SJSA1 (cell line): ENCODE results near the gene LDHAL6B. TPM values are rescaled to one million over a fixed set of nuclear protein-coding genes. Genes with fewer than 3 reads are reported as not detected.
A peak's percentile ranks its signal among the peaks of the same experiment; 100 is the strongest.
"Not testable (repeated sequence)": the region's sequence is repeated elsewhere in the genome, so short reads cannot be mapped to it uniquely, and the experiment has no call there.

ENCODE experiments used
- DNase-seq, 2 experiments: peaks; one replicate each; pipeline ENCODE4 v3.0.0-alpha.2; 2015 to 2020; ENCODE audit warnings: low spot score in 2 of 2, low read depth in 1 of 2
- H3K27ac ChIP-seq: fragments of 250-450 bp; sonication (Bioruptor Pico); 2 replicates; pipeline ENCODE4 v1.5.1; 2020; ENCODE audit warnings: mild to moderate bottlenecking, moderate library complexity
- H3K27me3 ChIP-seq: fragments of 250-450 bp; sonication (Bioruptor Pico); replicated peaks from 2 replicates; pipeline ENCODE4 v1.5.1; 2020; ENCODE audit warnings: mild to moderate bottlenecking, moderate library complexity
- H3K36me3 ChIP-seq: fragments of 250-450 bp; sonication (Bioruptor Pico); 2 replicates; pipeline ENCODE4 v1.5.1; 2020; ENCODE audit warnings: mild to moderate bottlenecking
- H3K4me1 ChIP-seq: fragments of 250-450 bp; sonication (Bioruptor Pico); replicated peaks from 2 replicates; pipeline ENCODE4 v1.6.1; 2021; ENCODE audit warnings: mild to moderate bottlenecking
- H3K4me3 ChIP-seq: fragments of 250-450 bp; sonication (Bioruptor Pico); 2 replicates; pipeline ENCODE4 v1.5.1; 2020; ENCODE audit warnings: mild to moderate bottlenecking
- H3K9me3 ChIP-seq: fragments of 250-450 bp; sonication (Bioruptor Pico); replicated peaks from 2 replicates; pipeline ENCODE4 v1.5.1; 2020; ENCODE audit warnings: mild to moderate bottlenecking
- total RNA-seq: library from RNA; depleted of rRNA; stranded (reverse); fragments of >200 nt; shearing (Covaris generic); gene quantifications from 2 replicates; pipeline ENCODE4 v1.2.3, GENCODE V29; 2014; rRNA removed

LDHAL6B gene
- total RNA-seq, result not detected in 2 replicates

GRCh38 chr15:59206623-59207183 is at the start of gene LDHAL6B:
Gene LDHAL6B (plus strand): TSS chr15:59206843. CDS start chr15:59206941, 98 bp downstream.
- H3K27ac ChIP-seq, result no peak within 1 kb of the TSS
- no peaks in the 10 kb centered on the region for H3K9me3 ChIP-seq

DNA sequence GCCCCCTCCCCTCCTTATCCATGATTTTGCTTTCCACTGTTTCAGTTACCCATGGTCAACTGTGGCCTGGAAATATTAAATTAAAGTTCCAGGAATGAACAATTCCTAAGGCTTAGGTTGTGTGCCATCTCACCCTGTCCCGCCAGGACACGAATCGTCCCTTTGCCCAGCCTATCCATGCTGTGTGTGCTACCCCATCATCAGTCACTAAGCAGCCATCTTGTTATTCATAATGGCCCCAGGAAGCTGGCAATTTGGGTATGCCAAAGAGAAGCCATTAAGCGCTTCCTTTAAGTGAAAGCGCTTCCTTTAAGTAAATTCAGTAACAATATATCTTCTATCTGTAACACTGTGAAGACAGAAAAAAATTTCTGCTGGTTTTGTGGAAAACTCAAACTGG is 49.2 kb upstream of the LDHAL6B start:
- Histone ChIP-seq H3K36me3 (peaks cover 91% of the 10 kb centered on the region), H3K4me1 (no peaks in the 10 kb centered on the region), H3K27ac (no peak overlapping the region), H3K9me3 (no peaks in the 10 kb centered on the region), H3K27me3 (no peaks in the 10 kb centered on the region), H3K4me3 (no peak overlapping the region)
- no peak for DNase-seq

More at GRCh38 chr15:59206623-59207183, at the start of gene LDHAL6B:
- H3K4me1 ChIP-seq, result no peaks in the 10 kb centered on the region
- no peak for DNase-seq
- no peak within 1 kb of the TSS for H3K4me3 ChIP-seq
- H3K27me3 ChIP-seq, result no peaks in the 10 kb centered on the region
- H3K36me3 ChIP-seq, result peaks cover 80% of the 10 kb centered on the region

DNA sequence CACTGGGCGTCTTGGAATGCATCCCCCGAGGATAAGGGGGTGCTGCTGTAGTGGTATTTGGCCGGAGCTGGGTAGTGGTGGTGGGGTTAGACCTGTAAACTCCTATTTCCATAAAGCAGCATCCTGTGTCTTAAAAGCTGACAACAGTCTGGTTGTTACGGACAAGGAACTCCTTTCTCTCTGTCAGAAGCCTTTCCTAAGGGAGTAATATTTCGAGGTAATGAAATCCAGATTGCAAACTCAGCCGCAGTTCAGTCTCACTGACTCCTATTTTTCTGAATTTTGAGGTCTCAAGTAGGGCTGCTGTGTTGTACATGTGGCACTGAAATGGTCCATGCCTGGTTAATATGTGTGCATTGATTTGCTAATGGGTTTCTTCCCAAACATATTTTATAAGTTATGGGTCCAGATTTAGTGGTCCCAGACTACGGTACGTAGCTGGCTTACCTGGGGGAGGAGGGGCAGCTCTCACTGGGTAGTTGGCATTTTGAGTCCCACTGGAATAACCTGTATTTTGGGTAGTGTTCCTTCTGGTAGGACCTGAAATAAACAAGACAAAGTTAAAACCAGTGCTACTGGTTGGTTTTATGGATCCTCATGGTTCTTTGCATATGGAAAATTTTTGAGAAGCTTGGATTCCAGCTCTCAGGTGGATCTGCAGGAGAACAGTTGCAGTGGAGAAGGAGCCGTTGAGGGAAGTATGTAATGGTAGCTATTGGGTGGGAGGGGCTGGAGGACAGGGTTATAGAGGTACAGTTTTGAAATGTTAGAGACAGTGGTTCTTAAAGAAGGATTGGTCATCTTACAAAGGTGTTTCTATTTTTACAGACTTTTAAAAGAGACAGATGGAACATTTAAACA is 48.6 kb upstream of the LDHAL6B start:
- no peak for DNase-seq
- H3K27me3 ChIP-seq, result no peaks in the 10 kb centered on the region
- H3K9me3 ChIP-seq, result no peaks in the 10 kb centered on the region
- no peaks in the 10 kb centered on the region for H3K4me1 ChIP-seq
- H3K4me3 ChIP-seq, result no peak overlapping the region
- H3K27ac ChIP-seq, result no peak overlapping the region
- H3K36me3 ChIP-seq, result peaks cover 84% of the 10 kb centered on the region

DNA sequence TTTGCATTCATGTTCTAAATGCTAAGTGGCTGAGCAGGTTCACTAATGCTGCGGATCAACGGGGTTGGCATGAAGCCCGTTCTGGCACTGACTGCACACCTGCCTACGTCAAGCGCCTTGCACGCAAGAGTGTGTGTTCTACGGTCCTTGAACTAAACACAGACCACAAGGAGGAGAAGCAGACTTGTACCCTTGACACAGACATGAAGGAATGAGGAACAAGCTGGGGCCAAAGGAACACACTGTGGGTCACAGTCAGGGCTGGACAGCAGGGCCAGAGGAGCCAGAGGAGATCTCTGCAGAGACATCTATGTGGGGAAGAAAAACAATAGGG is 48.0 kb upstream of the LDHAL6B start:
- Histone ChIP-seq H3K27me3 (no peaks in the 10 kb centered on the region), H3K9me3 (no peaks in the 10 kb centered on the region), H3K4me1 (no peaks in the 10 kb centered on the region), H3K27ac (no peak overlapping the region), H3K4me3 (no peak overlapping the region), H3K36me3 (peaks cover 78% of the 10 kb centered on the region)
- no peak for DNase-seq

- no peak overlapping the region for H3K27ac ChIP-seq
- no peaks in the 10 kb centered on the region for H3K4me1 ChIP-seq
- no peaks in the 10 kb centered on the region for H3K9me3 ChIP-seq
- DNase-seq, result no peak
- H3K4me3 ChIP-seq, result no peak overlapping the region
- H3K36me3 ChIP-seq, result peaks cover 74% of the 10 kb centered on the region
- H3K27me3 ChIP-seq, result no peaks in the 10 kb centered on the region
Observed at GRCh38 chr15:59159210-59159609, 47.4 kb upstream of the LDHAL6B start.

- H3K4me1 ChIP-seq, result no peaks in the 10 kb centered on the region
- H3K27ac ChIP-seq, result no peak overlapping the region
- H3K36me3 ChIP-seq, result peaks cover 68% of the 10 kb centered on the region
- DNase-seq, result no peak
- H3K4me3 ChIP-seq, result no peak overlapping the region
- H3K27me3 ChIP-seq, result no peaks in the 10 kb centered on the region
- no peaks in the 10 kb centered on the region for H3K9me3 ChIP-seq
Observed at GRCh38 chr15:59160880-59161593, 45.6 kb upstream of the LDHAL6B start.

GRCh38 chr15:59162080-59162479 is 44.6 kb upstream of the LDHAL6B start:
- not testable (repeated sequence) for DNase-seq, H3K27ac ChIP-seq, H3K27me3 ChIP-seq, H3K9me3 ChIP-seq, H3K4me1 ChIP-seq, H3K4me3 ChIP-seq
- peaks cover 64% of the 10 kb centered on the region for H3K36me3 ChIP-seq

- DNase-seq, result no peak
- Histone ChIP-seq H3K4me1 (peaks cover 25% of the 10 kb centered on the region), H3K27ac (no peak overlapping the region), H3K27me3 (no peaks in the 10 kb centered on the region), H3K9me3 (no peaks in the 10 kb centered on the region), H3K36me3 (peaks cover 56% of the 10 kb centered on the region), H3K4me3 (no peak overlapping the region)
Observed at GRCh38 chr15:59165726-59166125, 40.9 kb upstream of the LDHAL6B start.

GRCh38 chr15:59166166-59166565 is 40.5 kb upstream of the LDHAL6B start:
- no peak overlapping the region for H3K4me3 ChIP-seq
- peaks cover 56% of the 10 kb centered on the region for H3K36me3 ChIP-seq
- no peaks in the 10 kb centered on the region for H3K27me3 ChIP-seq
- no peaks in the 10 kb centered on the region for H3K9me3 ChIP-seq
- no peak for DNase-seq
- peaks cover 29% of the 10 kb centered on the region for H3K4me1 ChIP-seq
- no peak overlapping the region for H3K27ac ChIP-seq

GRCh38 chr15:59166601-59167265 is 39.9 kb upstream of the LDHAL6B start:
- Histone ChIP-seq H3K27me3 (no peaks in the 10 kb centered on the region), H3K4me3 (no peak overlapping the region), H3K4me1 (peaks cover 29% of the 10 kb centered on the region), H3K9me3 (no peaks in the 10 kb centered on the region), H3K36me3 (peaks cover 56% of the 10 kb centered on the region), H3K27ac (no peak overlapping the region)
- DNase-seq, result no peak

- no peaks in the 10 kb centered on the region for H3K9me3 ChIP-seq
- H3K27ac ChIP-seq, result peak overlapping the region; percentile 76
- no peak for DNase-seq
- H3K36me3 ChIP-seq, result peaks cover 63% of the 10 kb centered on the region
- no peak overlapping the region for H3K4me3 ChIP-seq
- peaks cover 29% of the 10 kb centered on the region for H3K4me1 ChIP-seq
- H3K27me3 ChIP-seq, result no peaks in the 10 kb centered on the region
Observed at GRCh38 chr15:59168536-59168935, 38.1 kb upstream of the LDHAL6B start.

- peak in 1 of 2 experiments; percentile 46 for DNase-seq
- Histone ChIP-seq H3K27me3 (no peaks in the 10 kb centered on the region), H3K4me1 (peaks cover 35% of the 10 kb centered on the region), H3K27ac (peak overlapping the region; percentile 76), H3K4me3 (no peak overlapping the region), H3K36me3 (peaks cover 61% of the 10 kb centered on the region), H3K9me3 (no peaks in the 10 kb centered on the region)
Observed at GRCh38 chr15:59169251-59169708, 37.4 kb upstream of the LDHAL6B start.

GRCh38 chr15:59170295-59171066 is 36.2 kb upstream of the LDHAL6B start:
- Histone ChIP-seq H3K27ac (peak overlapping the region; percentile 76), H3K27me3 (no peaks in the 10 kb centered on the region), H3K36me3 (peaks cover 56% of the 10 kb centered on the region), H3K4me3 (no peak overlapping the region), H3K4me1 (peaks cover 47% of the 10 kb centered on the region), H3K9me3 (no peaks in the 10 kb centered on the region)
- DNase-seq, result peak in 1 of 2 experiments; percentile 21
